Neutrophil (primary cell): ENCODE results near the gene GRAMD4.
"Not testable (repeated sequence)": the region's sequence is repeated elsewhere in the genome, so short reads cannot be mapped to it uniquely, and the experiment has no call there.

Experiments used
- H3K27ac ChIP-seq: fragments of 200-600 bp; sonication (generic); 2 replicates; pipeline ENCODE4 v1.5.1; 2016; ENCODE audit warnings: mild to moderate bottlenecking, moderate library complexity
- H3K27me3 ChIP-seq: fragments of 200-600 bp; sonication (generic); 2 replicates; pipeline ENCODE4 v1.6.0; 2016; ENCODE audit warnings: mild to moderate bottlenecking
- H3K36me3 ChIP-seq: fragments of 200-600 bp; sonication (generic); 2 replicates; pipeline ENCODE4 v1.5.1; 2017
- H3K4me1 ChIP-seq, 2 experiments: fragments of 200-600 bp in 1 of 2; sonication (generic) in 1 of 2; 1 replicate in 1 of 2; 2 replicates in 1 of 2; pipeline versions ENCODE4 v1.5.1 to v1.6.1; 2013 to 2016; ENCODE audit warnings: low read depth in 1 of 2, low read length in 1 of 2, mild to moderate bottlenecking in 1 of 2, moderate library complexity in 1 of 2; ENCODE audit not compliant: control insufficient read depth in 1 of 2, insufficient read depth in 1 of 2
- H3K4me3 ChIP-seq, 2 experiments: fragments of 200-600 bp in 1 of 2; sonication (generic) in 1 of 2; 1 replicate in 1 of 2; 2 replicates in 1 of 2; pipeline ENCODE4 v1.5.1; 2013 to 2016; ENCODE audit warnings: low read depth in 1 of 2, low read length in 1 of 2, mild to moderate bottlenecking in 1 of 2, moderate library complexity in 1 of 2
- H3K9me3 ChIP-seq: fragments of 200-600 bp; sonication (generic); 2 replicates; pipeline ENCODE4 v1.5.1; 2016
- CTCF ChIP-seq: fragments of 200-600 bp; sonication (generic); IDR thresholded peaks from 2 replicates; pipeline ENCODE4 v1.5.1; 2016; ENCODE audit warnings: antibody characterized with exemption

GRAMD4 gene

GRCh38 chr22:46641811-46642266, 21.7 kb downstream of the GRAMD4 start:
- Histone ChIP-seq H3K4me3 (no peak overlapping the region), H3K36me3 (peaks cover 24% of the 10 kb centered on the region), H3K27me3 (no peaks in the 10 kb centered on the region), H3K9me3 (no peaks in the 10 kb centered on the region), H3K4me1 (no peaks in the 10 kb centered on the region), H3K27ac (no peak overlapping the region)
- TF ChIP-seq CTCF = no peak

- H3K4me3 ChIP-seq, H3K4me1 ChIP-seq, H3K27ac ChIP-seq, H3K9me3 ChIP-seq, H3K27me3 ChIP-seq: not testable (repeated sequence)
- H3K36me3 ChIP-seq = peaks cover 20% of the 10 kb centered on the region
Observed at GRCh38 chr22:46642840-46643480, 22.8 kb downstream of the GRAMD4 start.

DNA sequence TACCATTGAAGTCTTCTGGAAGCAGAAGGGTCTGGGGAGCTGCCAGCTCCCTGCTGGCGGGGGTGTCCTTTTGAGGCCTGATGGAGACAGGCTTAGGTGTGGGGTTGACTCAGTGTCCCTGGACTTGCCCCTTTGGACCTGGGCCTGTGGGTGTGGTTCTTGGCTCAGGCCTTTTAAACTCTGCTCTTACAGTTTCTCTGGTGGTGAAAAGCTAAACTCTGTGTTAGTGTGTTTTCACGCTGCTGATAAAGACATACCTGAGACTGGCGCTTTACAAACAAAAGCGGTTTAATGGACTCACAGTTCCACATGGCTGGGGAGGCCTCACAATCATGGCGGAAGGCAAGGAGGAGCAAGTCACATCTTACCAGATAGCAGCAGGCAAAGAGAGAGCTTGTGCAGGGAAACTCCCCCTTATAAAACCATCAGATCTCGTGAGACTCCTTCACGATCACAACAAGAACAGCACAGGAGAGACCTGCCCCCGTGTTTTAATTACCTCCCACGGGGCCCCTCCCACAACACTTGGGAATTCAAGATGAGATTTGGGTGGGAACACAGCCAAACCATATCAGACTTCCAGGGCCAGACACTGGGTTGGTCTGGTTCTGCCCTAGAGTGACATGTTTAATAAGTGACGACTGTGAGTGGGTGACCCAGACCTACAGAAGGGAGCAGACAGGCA, 26.5 kb downstream of the GRAMD4 start:
- H3K4me1 ChIP-seq = peaks cover 6 to 9% of the 10 kb centered on the region in 2 experiments
- no peak for TF ChIP-seq CTCF
- no peaks in the 10 kb centered on the region for H3K9me3 ChIP-seq
- peaks cover 4% of the 10 kb centered on the region for H3K36me3 ChIP-seq
- H3K4me3 ChIP-seq = no peak overlapping the region
- H3K27me3 ChIP-seq = no peaks in the 10 kb centered on the region
- no peak overlapping the region for H3K27ac ChIP-seq

DNA sequence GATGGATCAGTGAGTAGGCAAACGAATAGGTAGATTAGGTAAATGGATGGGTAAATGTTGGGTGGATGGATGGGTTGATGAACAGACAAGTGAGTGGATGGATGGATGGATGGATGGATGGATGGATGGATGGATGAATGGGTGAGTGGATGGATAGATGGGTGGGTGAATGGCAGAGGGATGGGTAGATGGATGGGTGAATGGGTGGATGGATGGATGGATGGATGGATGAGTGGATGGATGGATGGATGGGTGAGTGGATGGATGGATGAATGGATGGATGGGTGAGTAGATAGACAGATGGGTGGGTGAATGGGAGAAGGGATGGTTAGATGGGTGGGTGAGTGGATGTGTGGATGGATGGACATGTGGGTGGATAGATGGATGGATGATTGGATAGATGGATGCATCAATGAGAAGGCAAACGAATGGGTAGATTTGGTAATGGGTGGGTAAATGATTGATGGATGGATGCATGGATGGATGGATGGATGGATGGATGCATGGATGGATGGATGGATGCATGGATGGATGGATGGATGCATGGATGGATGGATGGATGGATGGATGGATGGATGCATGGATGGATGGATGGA, 28.1 kb downstream of the GRAMD4 start:
- H3K4me1 ChIP-seq = peaks cover 10 to 11% of the 10 kb centered on the region in 2 experiments
- H3K4me3 ChIP-seq, H3K36me3 ChIP-seq, H3K27me3 ChIP-seq, H3K27ac ChIP-seq, H3K9me3 ChIP-seq: not testable (repeated sequence)

DNA sequence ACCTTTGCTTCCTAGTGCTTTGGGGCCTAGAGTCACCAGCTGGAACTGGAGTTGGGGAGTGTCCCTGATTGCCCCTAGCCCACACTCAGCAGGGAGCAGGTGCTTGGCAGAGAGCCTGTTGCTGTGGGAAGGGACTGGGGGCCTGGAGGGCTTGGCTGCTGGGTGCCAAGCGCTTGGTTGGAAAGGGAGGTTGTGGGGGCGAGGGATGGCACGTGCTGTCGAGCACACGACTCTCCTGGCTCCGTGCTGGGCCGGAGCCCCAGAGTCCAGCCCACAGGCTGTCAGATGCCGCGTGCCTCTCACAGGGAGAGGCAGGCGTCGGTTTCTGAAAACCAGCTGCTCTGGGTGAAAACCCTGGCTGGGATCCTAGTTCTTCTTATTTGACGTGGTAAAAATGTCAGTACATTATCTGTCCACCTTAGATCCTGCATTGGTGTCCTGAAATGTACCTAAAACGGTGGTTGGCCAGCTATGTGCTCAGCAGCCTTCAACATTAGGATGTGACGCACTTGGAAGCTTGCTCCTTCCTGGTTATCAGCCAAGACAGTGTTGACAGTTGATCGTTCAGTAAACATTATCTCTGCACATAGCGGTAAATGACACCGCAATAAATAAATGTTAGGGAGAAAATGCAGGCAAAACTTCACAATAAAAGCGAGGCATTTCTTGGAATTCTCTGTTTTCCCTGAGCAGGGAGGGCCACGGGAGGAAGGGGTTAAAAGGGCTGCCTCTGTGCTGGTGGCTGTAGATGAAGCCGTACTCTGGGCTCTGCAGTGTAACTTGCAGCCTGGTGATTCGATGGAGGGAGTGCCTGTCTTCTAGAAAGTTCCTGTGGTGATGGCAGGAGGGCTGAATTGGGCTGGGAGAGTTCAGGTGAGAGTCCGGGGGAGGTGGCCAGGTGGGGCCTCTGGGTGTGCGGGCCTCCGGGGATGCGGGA, 29.2 kb downstream of the GRAMD4 start:
- H3K4me3 ChIP-seq = no peak overlapping the region
- H3K36me3 ChIP-seq = peaks cover 8% of the 10 kb centered on the region
- no peaks in the 10 kb centered on the region for H3K9me3 ChIP-seq
- TF ChIP-seq CTCF = no peak
- no peaks in the 10 kb centered on the region for H3K27me3 ChIP-seq
- H3K27ac ChIP-seq = no peak overlapping the region
- peaks cover 15 to 17% of the 10 kb centered on the region in 2 experiments for H3K4me1 ChIP-seq

DNA sequence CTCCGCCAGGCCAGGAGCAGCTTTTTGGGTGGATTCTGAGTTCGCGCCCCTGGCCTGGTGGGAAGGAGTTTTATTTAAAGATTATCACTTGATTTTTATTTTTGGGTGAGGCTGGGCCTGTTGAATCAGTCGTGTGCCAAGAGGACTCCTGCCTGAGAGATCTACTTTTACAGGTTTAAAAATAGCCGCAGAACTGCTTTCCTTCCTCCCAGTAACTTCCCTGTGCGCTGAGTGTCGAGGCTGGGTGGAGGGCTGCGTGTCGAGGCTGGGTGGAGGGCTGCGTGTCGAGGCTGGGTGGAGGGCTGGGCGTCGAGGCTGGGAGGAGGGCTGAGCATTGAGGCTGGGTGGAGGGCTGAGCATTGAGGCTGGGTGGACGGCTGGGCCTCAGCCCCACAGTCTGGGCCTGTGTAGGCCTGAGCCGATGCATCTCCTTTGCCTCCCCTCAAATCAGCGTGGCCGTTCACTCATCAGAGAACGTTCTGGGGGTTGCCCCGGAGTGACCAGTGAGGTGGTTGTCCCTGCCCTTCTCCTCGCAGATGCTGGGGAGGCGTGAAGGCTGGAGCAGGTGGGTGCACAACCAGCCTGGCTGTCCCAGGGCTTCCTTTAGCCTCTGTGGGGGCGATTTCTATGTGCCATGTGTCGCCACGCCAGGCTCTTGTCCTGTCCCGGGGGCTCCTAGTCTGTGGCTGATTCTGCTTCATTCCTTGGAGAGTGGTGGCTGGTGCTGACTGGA, 30.1 kb downstream of the GRAMD4 start:
- H3K27ac ChIP-seq = no peak overlapping the region
- TF ChIP-seq CTCF = no peak

More for the DNA sequence above, 30.1 kb downstream of the GRAMD4 start:
- Histone ChIP-seq H3K9me3 (no peaks in the 10 kb centered on the region), H3K36me3 (peaks cover 8% of the 10 kb centered on the region), H3K4me3 (no peak overlapping the region), H3K4me1 (peaks cover 15 to 17% of the 10 kb centered on the region in 2 experiments), H3K27me3 (no peaks in the 10 kb centered on the region)
